DMS53 (cell line): ENCODE results near the gene ULK4.
"Not testable (repeated sequence)": the region's sequence is repeated elsewhere in the genome, so short reads cannot be mapped to it uniquely, and the experiment has no call there.

ENCODE experiments used
- DNase-seq: peaks from one replicate; lab custom pipeline; 2025; lab: John Stamatoyannopoulos, UW

ULK4 gene

GRCh38 chr3:41961751-41962679 is at the start of gene ULK4:
TSS of gene ULK4 (minus strand) at chr3:41962103. CDS start at chr3:41954759, 7,344 bp downstream.
- peak; percentile 95 for DNase-seq

GRCh38 chr3:42010530-42010929 is 48.6 kb upstream of the ULK4 start:
- peak; percentile 3 for DNase-seq

- no peak for DNase-seq
Observed at GRCh38 chr3:42009456-42009855, 47.6 kb upstream of the ULK4 start.

GRCh38 chr3:42007785-42008184 is 45.9 kb upstream of the ULK4 start:
- DNase-seq = no peak

- no peak for DNase-seq
Observed at GRCh38 chr3:42005401-42005800, 43.5 kb upstream of the ULK4 start.

- DNase-seq = no peak
Observed at GRCh38 chr3:42002790-42003189, 40.9 kb upstream of the ULK4 start.

GRCh38 chr3:42001777-42002176 is 39.9 kb upstream of the ULK4 start:
- no peak for DNase-seq

GRCh38 chr3:41999909-42000308 is 38.0 kb upstream of the ULK4 start:
- DNase-seq = no peak

GRCh38 chr3:41997702-41998550 is 36.0 kb upstream of the ULK4 start:
- DNase-seq = no peak

GRCh38 chr3:41991437-41991836 is 29.5 kb upstream of the ULK4 start:
- no peak for DNase-seq

- DNase-seq = no peak
Observed at GRCh38 chr3:41989518-41989917, 27.6 kb upstream of the ULK4 start.

- DNase-seq = no peak
Observed at GRCh38 chr3:41987627-41988026, 25.7 kb upstream of the ULK4 start.

GRCh38 chr3:41986561-41986960 is 24.7 kb upstream of the ULK4 start:
- no peak for DNase-seq

- no peak for DNase-seq
Observed at GRCh38 chr3:41985018-41985417, 23.1 kb upstream of the ULK4 start.

- DNase-seq = not testable (repeated sequence)
Observed at GRCh38 chr3:41983091-41983490, 21.2 kb upstream of the ULK4 start.

- not testable (repeated sequence) for DNase-seq
Observed at GRCh38 chr3:41977401-41977800, 15.5 kb upstream of the ULK4 start.

- no peak for DNase-seq
Observed at GRCh38 chr3:41975416-41976103, 13.7 kb upstream of the ULK4 start.

- no peak for DNase-seq
Observed at GRCh38 chr3:41974223-41974622, 12.3 kb upstream of the ULK4 start.

GRCh38 chr3:41972802-41973201 is 10.9 kb upstream of the ULK4 start:
- DNase-seq = no peak

- no peak for DNase-seq
Observed at GRCh38 chr3:41966206-41966605, 4.3 kb upstream of the ULK4 start.

- DNase-seq = no peak
Observed at GRCh38 chr3:41963823-41964222, 1.9 kb upstream of the ULK4 start.
